Hepatocyte (in vitro differentiated cells): ENCODE results near the gene RPL39L.

Experiments
- EZH2 ChIP-seq: fragments of 200-600 bp; sonication (generic); IDR thresholded peaks from 2 replicates; pipeline ENCODE4 v1.6.1; 2016; ENCODE audit warnings: antibody characterized with exemption, mild to moderate bottlenecking, borderline replicate concordance
- TF ChIP-seq, protein P1 (sequence below): fragments of 200-600 bp; sonication (generic); IDR thresholded peaks from 2 replicates; pipeline ENCODE4 v1.5.1; 2016; ENCODE audit warnings: antibody characterized with exemption, mild to moderate bottlenecking; ENCODE audit not compliant: poor library complexity

DNA sequence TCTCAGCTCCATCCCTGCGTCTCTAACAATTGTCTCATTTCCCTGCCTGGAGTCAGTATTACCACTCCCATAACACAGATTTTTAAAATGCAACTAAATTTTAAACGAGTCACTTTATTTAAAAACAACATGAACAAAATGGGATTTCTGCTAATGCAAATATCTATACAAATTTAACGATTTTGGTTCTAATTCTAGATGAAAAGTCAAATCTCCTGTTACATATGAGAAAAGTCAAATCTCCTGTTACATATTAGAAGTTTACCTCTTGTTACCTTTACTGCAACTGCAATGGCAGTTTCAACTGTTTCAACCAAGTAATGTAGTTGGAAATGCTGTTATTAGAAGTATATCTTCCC is 578 bp upstream of the RPL39L start:
- TF ChIP-seq, protein P1, sequence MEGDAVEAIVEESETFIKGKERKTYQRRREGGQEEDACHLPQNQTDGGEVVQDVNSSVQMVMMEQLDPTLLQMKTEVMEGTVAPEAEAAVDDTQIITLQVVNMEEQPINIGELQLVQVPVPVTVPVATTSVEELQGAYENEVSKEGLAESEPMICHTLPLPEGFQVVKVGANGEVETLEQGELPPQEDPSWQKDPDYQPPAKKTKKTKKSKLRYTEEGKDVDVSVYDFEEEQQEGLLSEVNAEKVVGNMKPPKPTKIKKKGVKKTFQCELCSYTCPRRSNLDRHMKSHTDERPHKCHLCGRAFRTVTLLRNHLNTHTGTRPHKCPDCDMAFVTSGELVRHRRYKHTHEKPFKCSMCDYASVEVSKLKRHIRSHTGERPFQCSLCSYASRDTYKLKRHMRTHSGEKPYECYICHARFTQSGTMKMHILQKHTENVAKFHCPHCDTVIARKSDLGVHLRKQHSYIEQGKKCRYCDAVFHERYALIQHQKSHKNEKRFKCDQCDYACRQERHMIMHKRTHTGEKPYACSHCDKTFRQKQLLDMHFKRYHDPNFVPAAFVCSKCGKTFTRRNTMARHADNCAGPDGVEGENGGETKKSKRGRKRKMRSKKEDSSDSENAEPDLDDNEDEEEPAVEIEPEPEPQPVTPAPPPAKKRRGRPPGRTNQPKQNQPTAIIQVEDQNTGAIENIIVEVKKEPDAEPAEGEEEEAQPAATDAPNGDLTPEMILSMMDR = no peak
- TF ChIP-seq EZH2 = no peak
